ENCODE data around the gene DHRS1. TPM values are rescaled to one million over a fixed set of nuclear protein-coding genes. Genes with fewer than 3 reads are reported as not detected.
A peak's percentile ranks its signal among the peaks of the same experiment; 100 is the strongest.

Gene DHRS1
- total RNA-seq, 1 donor from 2014 or later = 10.4 TPM

DNA sequence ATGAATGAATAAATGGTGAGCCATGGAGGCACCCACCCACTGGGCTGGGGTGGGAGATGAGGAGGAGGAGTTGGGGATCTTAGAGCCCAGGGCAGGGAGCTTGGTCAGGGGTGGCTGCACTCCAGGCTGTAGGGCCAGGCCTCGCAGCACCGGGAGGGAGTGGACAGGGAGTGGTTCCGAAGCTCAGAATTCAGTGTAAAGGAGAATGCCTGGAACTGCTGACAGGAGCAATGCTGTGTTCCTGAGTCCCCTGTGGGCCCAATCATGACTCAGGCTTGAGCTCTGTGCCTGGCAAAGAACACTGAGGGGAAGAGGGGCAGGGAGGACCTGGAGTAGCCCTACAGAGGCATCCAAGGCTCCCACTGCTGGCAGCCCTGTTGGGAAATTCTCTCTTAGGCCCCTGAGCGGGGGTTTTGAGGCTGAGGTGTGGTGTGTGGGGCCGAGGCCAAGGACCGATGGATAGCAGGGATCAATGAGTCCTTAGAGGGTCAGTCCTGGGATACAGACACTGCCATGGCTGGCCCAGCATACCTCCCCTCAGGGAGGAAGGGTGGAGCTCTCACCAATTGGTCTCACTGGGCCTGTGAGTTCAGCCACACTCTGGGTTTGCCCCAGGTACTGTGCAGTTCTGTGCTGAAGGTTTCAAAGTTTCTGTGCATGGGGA, 18.7 kb downstream of the DHRS1 start:
- Mint-ChIP-seq H3K9me3 (no peaks in the 10 kb centered on the region), H3K27me3 (ENCODE audit: low read depth) (peaks cover 9% of the 10 kb centered on the region), H3K27ac (no peak overlapping the region), H3K4me1 (ENCODE audit: low read depth) (peaks cover 19% of the 10 kb centered on the region), H3K36me3 (ENCODE audit: low read depth) (no peaks in the 10 kb centered on the region), H3K4me3 (ENCODE audit: low read depth) (no peak overlapping the region)
- intact Hi-C loops (cut with micrococcal nuclease) = no loop called here
- DNase-seq (ENCODE audit: low spot score) = no peak

DNA sequence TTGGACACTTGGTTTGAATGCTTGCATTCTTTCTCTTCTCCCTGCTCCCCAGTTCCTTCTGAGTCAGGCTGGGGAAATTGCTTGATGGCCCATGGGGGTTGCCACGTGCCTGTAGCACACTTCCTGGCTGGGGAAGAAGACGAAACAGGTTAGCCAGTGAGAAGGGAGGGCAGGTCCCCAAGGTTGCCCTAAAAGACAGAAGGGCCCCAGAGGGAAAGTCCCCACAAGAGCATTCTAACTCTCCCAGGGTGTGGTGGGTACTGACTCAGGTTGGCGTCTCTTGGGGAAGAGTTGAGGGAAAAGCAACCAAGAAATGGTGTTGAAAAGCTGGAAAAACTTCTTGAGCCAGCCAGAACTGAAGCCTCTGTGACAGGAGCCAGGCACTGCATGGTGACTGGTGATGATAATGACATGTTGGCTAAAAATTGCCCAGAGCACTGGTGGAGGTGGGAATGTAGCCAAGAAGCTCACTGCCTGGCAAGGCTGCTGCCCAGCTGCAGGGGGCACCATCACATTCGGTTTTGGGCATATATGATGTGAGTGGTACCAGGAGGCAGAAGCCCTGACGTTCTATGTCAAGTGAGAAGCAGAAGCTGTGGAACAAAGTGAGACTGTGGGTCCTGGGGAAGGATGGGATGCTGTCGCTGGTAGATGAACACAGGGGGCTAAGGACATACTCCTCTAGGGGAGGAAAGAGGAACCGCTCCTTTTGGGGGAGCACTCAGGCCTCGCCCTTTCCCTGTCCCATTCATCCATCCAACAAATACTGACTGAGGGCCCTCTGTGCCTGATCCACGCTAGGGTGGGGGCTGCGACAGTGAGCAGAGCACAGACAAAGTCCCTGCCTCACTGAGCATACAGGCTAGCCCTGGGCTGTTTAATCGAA, 20.0 kb downstream of the DHRS1 start:
- H3K36me3 Mint-ChIP-seq (ENCODE audit: low read depth) = no peaks in the 10 kb centered on the region
- intact Hi-C loops (cut with micrococcal nuclease) = no loop called here
- DNase-seq (ENCODE audit: low spot score) = no peak
- no peaks in the 10 kb centered on the region for H3K9me3 Mint-ChIP-seq
- H3K4me3 Mint-ChIP-seq (ENCODE audit: low read depth) = no peak overlapping the region
- peaks cover 19% of the 10 kb centered on the region for H3K4me1 Mint-ChIP-seq (ENCODE audit: low read depth)
- peak overlapping the region; percentile 30 for H3K27ac Mint-ChIP-seq
- peaks cover 9% of the 10 kb centered on the region for H3K27me3 Mint-ChIP-seq (ENCODE audit: low read depth)

DNA sequence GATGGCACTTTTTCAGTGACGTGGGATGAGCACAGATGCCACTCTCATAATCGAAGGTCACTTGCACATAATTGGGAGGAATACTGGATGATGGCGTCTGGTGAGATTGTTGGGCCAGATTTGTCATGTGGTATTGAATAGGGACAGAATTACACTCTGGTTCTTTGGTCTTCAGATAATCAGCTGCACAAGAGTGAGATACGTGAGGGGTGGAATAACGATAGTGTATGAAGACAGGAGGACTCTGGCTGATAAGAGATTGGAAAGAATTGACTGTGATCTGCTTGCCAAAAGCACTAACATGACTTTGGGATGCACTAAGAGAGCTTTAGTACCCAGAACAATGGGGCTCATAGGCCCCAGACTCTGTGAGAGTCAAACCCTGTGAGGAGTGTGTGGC, 21.2 kb downstream of the DHRS1 start:
- H3K9me3 Mint-ChIP-seq = no peaks in the 10 kb centered on the region
- peaks cover 29% of the 10 kb centered on the region for H3K4me1 Mint-ChIP-seq (ENCODE audit: low read depth)
- peak overlapping the region; percentile 36 for H3K27ac Mint-ChIP-seq
- DNase-seq (ENCODE audit: low spot score) = no peak
- H3K36me3 Mint-ChIP-seq (ENCODE audit: low read depth) = no peaks in the 10 kb centered on the region
- no peak overlapping the region for H3K4me3 Mint-ChIP-seq (ENCODE audit: low read depth)
- peaks cover 9% of the 10 kb centered on the region for H3K27me3 Mint-ChIP-seq (ENCODE audit: low read depth)
- intact Hi-C loops (cut with micrococcal nuclease) = no loop called here

DNA sequence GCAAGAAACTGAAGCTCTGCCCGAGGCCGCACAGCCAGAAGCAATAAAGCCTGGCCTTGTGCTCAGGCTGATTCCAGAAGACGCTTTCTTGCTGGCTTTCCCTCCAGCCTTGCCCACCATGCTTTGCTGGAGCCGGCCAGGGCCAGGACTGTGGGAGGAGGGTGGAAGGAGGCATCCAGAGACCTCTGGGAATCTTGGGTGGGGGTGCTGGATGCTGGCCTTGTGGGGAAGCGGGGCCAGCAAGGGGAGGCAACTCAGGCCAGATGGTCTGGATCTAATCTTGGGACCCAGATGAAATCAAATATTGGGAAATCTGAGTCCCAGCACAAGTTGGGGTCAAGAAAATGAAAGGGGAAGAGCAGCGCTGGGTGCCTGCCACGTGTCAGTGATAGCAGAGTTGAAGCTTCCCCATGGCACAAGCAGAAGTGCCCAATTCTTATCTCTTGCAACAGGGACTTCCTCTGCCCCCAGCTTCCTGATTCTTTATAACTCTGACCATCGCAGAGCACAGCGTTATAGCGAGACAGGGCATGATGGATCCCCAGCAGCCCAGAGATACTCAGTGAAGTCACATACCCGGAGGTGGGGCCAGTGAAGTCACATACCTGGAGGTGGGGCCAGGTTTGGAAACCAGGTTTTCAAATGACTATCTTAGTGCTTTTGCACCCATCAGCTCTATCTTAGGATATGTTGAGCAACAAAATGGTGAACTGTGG, 21.8 kb downstream of the DHRS1 start:
- Mint-ChIP-seq H3K9me3 (no peaks in the 10 kb centered on the region), H3K27me3 (ENCODE audit: low read depth) (peaks cover 9% of the 10 kb centered on the region), H3K4me1 (ENCODE audit: low read depth) (peaks cover 32% of the 10 kb centered on the region), H3K36me3 (ENCODE audit: low read depth) (no peaks in the 10 kb centered on the region), H3K4me3 (ENCODE audit: low read depth) (no peak overlapping the region), H3K27ac (no peak overlapping the region)
- intact Hi-C loops (cut with micrococcal nuclease) = no loop called here
- no peak for DNase-seq (ENCODE audit: low spot score)

DNA sequence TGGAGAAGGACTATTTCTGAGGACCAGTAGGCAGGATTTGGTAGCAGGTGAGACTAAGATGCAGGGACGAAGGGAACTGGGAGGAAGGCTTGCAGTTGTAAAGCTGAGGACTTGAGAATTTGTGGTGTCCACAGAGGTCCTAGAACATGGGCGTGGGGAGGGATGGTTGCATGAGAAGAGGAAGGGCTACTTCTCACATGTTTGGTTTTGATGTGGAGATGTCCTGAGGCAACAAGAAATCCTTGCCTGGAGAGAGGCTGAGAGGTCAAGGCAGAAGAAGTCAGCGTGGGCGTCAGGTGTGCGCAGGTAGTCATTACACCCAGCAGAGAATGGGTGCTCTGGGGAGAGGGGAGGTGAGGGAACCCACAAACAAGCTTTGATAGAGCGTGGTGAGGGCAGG, 22.5 kb downstream of the DHRS1 start:
- H3K27me3 Mint-ChIP-seq (ENCODE audit: low read depth) = peaks cover 9% of the 10 kb centered on the region
- intact Hi-C loops (cut with micrococcal nuclease) = no loop called here
- H3K27ac Mint-ChIP-seq = no peak overlapping the region
- peaks cover 39% of the 10 kb centered on the region for H3K4me1 Mint-ChIP-seq (ENCODE audit: low read depth)
- no peaks in the 10 kb centered on the region for H3K36me3 Mint-ChIP-seq (ENCODE audit: low read depth)
- DNase-seq (ENCODE audit: low spot score) = no peak
- H3K4me3 Mint-ChIP-seq (ENCODE audit: low read depth) = no peak overlapping the region
- H3K9me3 Mint-ChIP-seq = no peaks in the 10 kb centered on the region

DNA sequence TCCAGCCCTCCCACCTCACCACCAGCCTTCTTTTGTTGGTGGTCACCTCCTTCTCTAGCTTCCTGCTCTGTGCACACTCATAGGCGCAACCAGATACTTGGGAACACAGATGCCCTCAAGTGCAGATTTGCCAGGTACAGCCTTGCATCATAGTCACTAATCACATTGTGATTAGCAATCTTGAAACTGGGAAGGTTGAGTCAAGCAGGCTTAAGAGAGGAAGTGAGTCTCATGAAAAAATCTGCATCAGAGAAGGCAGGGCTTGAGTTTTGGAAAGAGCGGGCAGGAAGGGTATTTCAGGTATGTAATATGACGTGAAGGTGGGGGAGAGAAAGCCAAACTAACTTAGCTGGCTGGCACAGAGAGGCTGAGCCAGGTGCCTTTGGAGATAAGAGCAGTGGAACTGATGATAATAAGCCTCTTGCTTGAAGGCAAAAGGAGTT, 25.5 kb downstream of the DHRS1 start:
- H3K27ac Mint-ChIP-seq = peak overlapping the region; percentile 74
- peaks cover 43% of the 10 kb centered on the region for H3K4me1 Mint-ChIP-seq (ENCODE audit: low read depth)
- peak; percentile 31 for DNase-seq (ENCODE audit: low spot score)
- peak overlapping the region; percentile 0 for H3K4me3 Mint-ChIP-seq (ENCODE audit: low read depth)
- peaks cover 2% of the 10 kb centered on the region for H3K27me3 Mint-ChIP-seq (ENCODE audit: low read depth)
- intact Hi-C loops (cut with micrococcal nuclease) = loop anchor here (1.0 kb wide), 3 partner anchors 15 to 27 kb away; no protein-coding TSS in a partner anchor
- peaks cover 3% of the 10 kb centered on the region for H3K36me3 Mint-ChIP-seq (ENCODE audit: low read depth)
- H3K9me3 Mint-ChIP-seq = no peaks in the 10 kb centered on the region

DNA sequence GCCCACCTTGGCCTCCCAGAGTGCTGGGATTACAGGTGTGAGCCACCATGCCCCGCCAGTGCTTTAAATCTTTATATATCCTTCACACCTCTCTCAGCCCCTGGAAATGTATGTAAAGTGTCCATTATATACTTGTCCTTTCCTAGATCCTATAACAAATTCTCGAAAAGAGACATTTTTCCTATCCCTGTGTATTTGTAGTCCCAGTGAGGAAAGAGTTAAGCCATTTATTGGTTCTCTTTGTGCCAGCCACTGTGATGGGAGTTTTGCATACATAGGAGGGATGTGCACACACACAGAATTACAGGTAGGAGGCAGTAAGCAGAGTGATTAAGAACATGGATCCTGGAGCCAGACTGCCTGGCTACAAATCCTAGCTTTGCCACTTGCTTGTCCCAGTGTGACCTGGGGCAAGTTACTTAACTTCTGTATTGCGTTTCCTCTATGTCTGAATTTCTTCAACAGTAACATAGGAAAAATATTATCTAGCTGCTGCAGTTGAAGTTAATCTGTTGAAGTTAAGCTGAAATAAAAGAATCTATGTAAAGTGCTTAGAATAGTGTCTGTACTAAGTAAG, 26.1 kb downstream of the DHRS1 start:
- no peaks in the 10 kb centered on the region for H3K9me3 Mint-ChIP-seq
- H3K4me3 Mint-ChIP-seq (ENCODE audit: low read depth) = peak overlapping the region; percentile 13
- peaks cover 7% of the 10 kb centered on the region for H3K36me3 Mint-ChIP-seq (ENCODE audit: low read depth)
- no peaks in the 10 kb centered on the region for H3K27me3 Mint-ChIP-seq (ENCODE audit: low read depth)
- no peak for DNase-seq (ENCODE audit: low spot score)
- H3K4me1 Mint-ChIP-seq (ENCODE audit: low read depth) = peaks cover 37% of the 10 kb centered on the region
- intact Hi-C loops (cut with micrococcal nuclease) = no loop called here
- peak overlapping the region; percentile 74 for H3K27ac Mint-ChIP-seq

DNA sequence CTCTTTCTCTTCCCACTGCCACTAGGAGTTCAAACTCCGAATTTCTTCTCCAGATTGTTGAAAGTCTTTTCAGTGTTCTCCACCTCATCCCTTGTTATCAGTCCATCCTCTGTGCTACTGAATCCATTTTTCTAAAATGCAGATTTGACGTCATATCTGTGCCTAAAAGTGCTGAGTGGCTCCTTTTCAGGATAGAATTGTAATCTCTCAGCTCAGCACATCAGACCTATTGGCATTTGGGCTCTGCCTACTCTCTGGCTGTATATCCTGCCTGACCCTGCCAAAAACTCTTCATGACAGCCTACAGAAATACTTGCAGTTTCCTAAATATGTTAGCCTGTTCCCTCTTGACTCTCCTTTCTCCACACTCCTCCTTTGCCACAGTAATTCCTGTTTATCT, 27.1 kb downstream of the DHRS1 start:
- peaks cover 11% of the 10 kb centered on the region for H3K36me3 Mint-ChIP-seq (ENCODE audit: low read depth)
- peaks cover 30% of the 10 kb centered on the region for H3K4me1 Mint-ChIP-seq (ENCODE audit: low read depth)
- intact Hi-C loops (cut with micrococcal nuclease) = no loop called here
- peak overlapping the region; percentile 74 for H3K27ac Mint-ChIP-seq
- H3K9me3 Mint-ChIP-seq = no peaks in the 10 kb centered on the region
- H3K27me3 Mint-ChIP-seq (ENCODE audit: low read depth) = no peaks in the 10 kb centered on the region
- DNase-seq (ENCODE audit: low spot score) = no peak
- H3K4me3 Mint-ChIP-seq (ENCODE audit: low read depth) = peak overlapping the region; percentile 72

DNA sequence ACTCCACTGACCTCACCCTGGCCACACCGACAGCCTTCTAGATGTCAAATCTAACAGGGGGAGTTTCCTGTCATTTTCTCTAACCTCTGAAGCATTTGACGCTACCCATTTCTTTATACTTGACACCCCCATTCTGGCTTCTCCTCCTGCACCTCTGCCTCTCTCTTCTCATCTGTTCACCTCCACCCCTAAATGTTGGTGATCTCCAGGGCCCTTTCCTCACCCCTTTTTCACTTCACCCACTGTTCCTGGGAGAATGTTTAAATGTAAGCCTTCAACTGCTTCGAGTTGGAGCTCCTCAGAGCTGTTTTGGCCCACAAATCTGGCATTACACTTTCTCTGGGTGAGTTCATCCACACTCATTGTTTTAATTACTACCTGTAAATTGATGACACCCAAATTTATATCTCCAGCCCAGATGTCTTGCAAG, 27.7 kb downstream of the DHRS1 start:
- no peak for DNase-seq (ENCODE audit: low spot score)

DNA sequence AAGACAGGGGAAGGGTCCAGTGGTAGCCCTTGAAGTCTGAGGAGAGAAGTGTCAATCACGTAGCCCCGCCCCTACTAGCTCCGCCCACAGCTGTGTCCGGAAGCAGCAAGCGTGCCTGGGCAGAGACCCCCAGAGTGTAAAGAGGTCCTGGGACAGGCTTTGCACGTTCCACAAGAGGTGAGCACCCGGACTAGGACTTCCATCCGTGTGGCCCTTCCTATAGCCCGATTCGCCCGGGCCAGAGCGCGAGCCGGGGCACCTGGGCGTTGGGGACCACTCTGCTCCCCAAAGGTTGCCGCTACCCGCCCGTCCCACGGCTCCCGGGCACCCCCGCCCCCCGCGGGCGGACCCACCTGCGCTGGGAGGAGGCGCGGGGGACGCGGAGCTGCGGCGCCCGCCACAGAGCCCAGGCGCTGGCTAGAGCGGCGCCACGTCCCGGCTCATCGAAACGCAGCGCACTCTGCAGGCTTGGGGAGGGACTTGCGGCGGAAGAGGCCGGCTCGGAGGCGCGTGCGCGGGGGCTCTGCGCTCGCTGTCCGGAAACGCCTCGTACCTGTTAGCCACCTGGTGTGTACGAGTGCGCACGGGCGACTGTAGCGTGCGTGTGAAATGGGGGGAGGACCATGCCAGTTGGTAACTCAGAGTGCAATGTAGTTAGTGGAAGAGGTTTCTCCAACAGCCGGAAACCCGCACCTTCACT, 28.3 kb downstream of the DHRS1 start, which contains the start of gene RABGGTA:
RABGGTA (minus strand) TSS at position 464 of the 700 bp plus-strand sequence. CDS start 482 bp downstream, outside the sequence.
- H3K4me3 Mint-ChIP-seq (ENCODE audit: low read depth) = peak within 1 kb of the TSS; percentile 86
- peaks cover 22% of the 10 kb centered on the region for H3K36me3 Mint-ChIP-seq (ENCODE audit: low read depth)
- DNase-seq (ENCODE audit: low spot score) = peak; percentile 87
- H3K27me3 Mint-ChIP-seq (ENCODE audit: low read depth) = no peaks in the 10 kb centered on the region
- peaks cover 30% of the 10 kb centered on the region for H3K4me1 Mint-ChIP-seq (ENCODE audit: low read depth)
- H3K27ac Mint-ChIP-seq = peak within 1 kb of the TSS; percentile 89
- H3K9me3 Mint-ChIP-seq = no peaks in the 10 kb centered on the region
- intact Hi-C loops (cut with micrococcal nuclease) = loop anchor here (1.0 kb wide), 4 partner anchors 28 to 58 kb away; partner anchors contain the start of genes CHMP4A, DHRS1, GMPR2 and NEDD8

More for the DNA sequence above, 27.7 kb downstream of the DHRS1 start:
- Mint-ChIP-seq H3K27me3 (ENCODE audit: low read depth) (no peaks in the 10 kb centered on the region), H3K36me3 (ENCODE audit: low read depth) (peaks cover 16% of the 10 kb centered on the region), H3K4me3 (ENCODE audit: low read depth) (peak overlapping the region; percentile 72), H3K9me3 (no peaks in the 10 kb centered on the region), H3K4me1 (ENCODE audit: low read depth) (peaks cover 30% of the 10 kb centered on the region), H3K27ac (peak overlapping the region; percentile 74)
- intact Hi-C loops (cut with micrococcal nuclease) = loop anchor here (1.0 kb wide), 4 partner anchors 27 to 59 kb away; partner anchors contain the start of genes CHMP4A, DHRS1, GMPR2 and NEDD8

DNA sequence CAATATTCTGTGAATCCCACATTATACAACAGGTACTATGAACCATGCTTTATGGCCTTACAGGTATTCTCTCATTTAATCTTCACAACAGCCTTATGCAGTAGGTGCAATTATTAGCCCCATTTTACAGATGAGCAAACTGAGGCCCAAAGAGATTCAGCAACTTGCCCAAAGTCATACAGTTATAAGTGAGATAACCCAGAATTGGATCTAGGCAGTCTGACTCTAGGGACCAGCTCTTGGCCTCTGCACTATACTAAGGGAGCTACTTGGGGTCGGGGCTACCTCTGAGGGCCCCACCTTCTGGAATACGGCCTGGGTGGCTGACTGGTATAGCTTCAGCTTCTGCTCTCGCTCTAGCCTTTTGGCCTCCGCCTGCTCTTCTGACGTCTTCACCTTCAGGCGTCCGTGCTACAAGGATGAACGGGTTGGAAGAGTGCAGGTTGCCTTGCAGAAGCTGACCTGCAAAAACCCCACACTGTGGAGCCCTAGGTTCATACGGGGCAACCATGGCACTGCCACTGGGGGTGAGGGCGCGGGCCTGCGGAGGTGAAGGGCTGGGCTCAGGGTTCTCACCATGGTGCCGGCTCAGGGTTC, 28.9 kb downstream of the DHRS1 start:
- DNase-seq (ENCODE audit: low spot score) = no peak
- H3K36me3 Mint-ChIP-seq (ENCODE audit: low read depth) = peaks cover 24% of the 10 kb centered on the region
- H3K27me3 Mint-ChIP-seq (ENCODE audit: low read depth) = no peaks in the 10 kb centered on the region
- no peaks in the 10 kb centered on the region for H3K9me3 Mint-ChIP-seq
- H3K4me3 Mint-ChIP-seq (ENCODE audit: low read depth) = peak overlapping the region; percentile 86
- H3K4me1 Mint-ChIP-seq (ENCODE audit: low read depth) = peaks cover 30% of the 10 kb centered on the region
- peak overlapping the region; percentile 89 for H3K27ac Mint-ChIP-seq
- intact Hi-C loops (cut with micrococcal nuclease) = loop anchor here (1.0 kb wide), 4 partner anchors 28 to 57 kb away; partner anchors contain the start of genes CHMP4A, DHRS1, GMPR2 and NEDD8

Data from activated T-helper 2 cell treated with anti-CD3 and anti-CD28 coated beads, Interferon-gamma antibody, Interleukin-2, Interleukin-4, amounts not matched to agents 10 μg/mL and 5 μg/mL and 100 μg/mL, durations not matched to agents 14 hours and 24 hours and 36 hours (primary cell).